Stimulated activated CD8-positive, alpha-beta memory T cell treated with anti-CD3 and anti-CD28 coated beads, Interleukin-7, amount 100 ng/mL, for 1 hour (primary cell): Measurements from ENCODE around the gene B9D2.
A peak's percentile ranks its signal among the peaks of the same experiment; 100 is the strongest.
"Not testable (repeated sequence)": the region's sequence is repeated elsewhere in the genome, so short reads cannot be mapped to it uniquely, and the experiment has no call there.

ENCODE experiments used
- DNase-seq, 2 donors: peaks; one replicate each; pipeline ENCODE4 v3.0.0-alpha.2; 2020; ENCODE audit warnings: low read depth in 2 of 2

B9D2 gene, protein sequence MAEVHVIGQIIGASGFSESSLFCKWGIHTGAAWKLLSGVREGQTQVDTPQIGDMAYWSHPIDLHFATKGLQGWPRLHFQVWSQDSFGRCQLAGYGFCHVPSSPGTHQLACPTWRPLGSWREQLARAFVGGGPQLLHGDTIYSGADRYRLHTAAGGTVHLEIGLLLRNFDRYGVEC

DNA sequence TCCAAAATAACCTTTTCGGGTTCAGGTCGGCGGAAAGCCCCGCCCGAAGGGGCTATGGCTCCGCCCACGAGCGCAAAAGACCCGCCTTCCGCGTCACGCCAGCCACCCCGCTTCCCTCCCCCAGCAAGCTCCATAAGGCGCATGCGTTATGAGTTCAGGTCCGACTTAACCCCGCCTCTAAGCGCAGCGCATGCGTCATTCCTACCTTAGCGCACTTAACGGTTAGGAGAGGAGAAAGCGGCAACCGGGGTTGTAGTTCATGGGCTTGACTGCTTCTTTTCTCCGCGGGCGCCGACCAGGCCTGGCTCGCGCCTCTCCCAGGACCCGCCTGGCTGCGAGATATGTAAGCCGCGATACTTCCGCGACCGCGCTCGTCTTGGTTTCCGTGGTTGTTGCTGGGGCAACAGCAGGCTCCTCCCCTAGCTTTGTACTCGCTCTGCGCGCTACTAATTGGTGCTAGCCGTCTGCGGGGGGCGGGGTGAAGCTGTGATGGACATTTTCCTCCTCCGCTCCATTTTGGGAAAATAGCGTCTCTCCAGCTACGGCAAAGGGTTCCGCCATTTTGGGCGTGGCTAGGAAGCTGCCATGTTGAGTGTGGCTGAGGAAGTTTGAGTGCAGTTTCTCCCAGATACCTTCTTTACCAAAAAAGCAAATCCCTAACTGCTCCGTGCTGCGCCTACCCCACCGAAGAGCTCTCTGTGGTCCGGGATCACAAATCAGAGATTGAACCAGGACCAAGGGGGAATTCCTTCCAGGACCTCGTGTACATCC, at the start of gene B9D2:
TSS of gene B9D2 (minus strand) at position 397 of the 771 bp plus-strand sequence. CDS start 630 bp downstream, outside the sequence.
- peak; percentile 92 to 97 for DNase-seq

DNA sequence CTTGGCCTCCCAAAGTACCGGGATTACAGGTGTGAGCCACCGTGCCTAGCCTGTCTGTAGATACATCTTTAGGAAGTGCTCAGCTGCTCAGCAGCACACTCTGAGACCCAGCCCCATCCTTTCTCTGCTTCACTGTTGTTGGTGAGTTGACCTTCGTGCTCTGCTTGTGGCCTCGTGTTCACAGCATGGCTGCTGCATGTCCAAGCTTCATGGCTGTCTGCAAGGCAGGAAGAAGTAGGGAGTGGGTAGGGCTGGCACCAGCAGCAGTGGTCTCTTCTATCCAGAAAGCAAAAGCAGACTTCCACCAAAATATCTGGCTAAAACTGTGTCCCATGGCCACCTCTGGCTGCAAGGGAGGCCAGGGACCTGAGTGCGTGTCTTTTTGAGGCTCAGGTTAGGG, 49.0 kb upstream of the B9D2 start:
- DNase-seq, result no peak

DNA sequence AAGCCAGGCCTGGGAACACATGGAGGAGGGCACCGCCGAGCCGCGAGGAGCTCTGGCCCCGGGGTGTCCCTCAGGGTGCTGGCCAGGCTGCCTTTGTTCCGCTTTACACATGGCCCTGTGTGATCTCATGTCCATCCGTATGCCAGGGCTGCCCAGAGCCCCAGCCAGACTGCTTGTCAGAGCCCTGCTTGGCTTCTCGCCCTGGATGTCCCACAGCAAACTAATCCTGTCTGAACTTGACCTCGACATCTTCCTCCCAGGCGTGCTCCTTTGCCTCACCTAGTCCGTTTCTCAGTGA, 48.0 kb upstream of the B9D2 start:
- no peak for DNase-seq

DNA sequence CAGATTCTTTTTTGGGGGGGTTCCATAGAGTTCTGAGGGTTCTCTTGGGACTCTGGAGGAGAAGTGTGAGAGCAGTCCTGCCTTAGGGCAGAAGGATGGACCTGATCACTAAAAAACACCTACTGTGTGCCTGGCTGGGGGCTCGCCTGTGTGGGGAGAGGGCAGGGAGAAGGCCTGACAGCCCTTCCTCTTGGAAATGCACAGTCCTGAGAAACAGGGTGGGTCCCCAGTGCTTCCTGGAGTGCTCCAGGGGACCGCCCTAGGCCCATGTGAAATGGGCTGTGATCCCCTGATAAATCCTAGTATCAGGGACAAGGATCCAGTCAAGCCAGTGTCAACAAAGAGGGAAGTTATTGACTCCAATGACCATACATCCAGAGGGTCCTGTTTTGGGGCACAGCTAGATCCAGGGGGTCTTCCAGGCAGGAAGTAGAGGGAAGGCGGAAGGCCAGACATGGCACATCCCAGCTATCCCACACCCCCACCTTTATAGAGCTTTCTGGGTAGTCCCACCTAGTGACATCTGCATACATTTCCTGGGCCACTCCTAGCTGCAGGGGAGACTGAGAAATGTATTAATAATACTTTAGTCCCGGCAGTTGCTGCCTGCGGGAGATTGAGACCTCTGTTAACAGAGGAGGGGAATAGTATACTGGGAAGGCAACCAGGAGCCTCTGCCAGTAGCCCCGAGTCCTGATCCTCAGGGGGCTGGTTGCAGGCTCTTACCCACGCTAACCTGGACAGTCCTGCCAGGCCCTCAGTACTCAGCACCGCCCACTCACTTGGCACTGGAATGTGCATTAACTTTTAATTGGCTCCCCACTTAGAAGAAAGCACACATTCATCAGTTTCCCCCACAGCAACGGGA, 47.4 kb upstream of the B9D2 start:
- no peak for DNase-seq

DNA sequence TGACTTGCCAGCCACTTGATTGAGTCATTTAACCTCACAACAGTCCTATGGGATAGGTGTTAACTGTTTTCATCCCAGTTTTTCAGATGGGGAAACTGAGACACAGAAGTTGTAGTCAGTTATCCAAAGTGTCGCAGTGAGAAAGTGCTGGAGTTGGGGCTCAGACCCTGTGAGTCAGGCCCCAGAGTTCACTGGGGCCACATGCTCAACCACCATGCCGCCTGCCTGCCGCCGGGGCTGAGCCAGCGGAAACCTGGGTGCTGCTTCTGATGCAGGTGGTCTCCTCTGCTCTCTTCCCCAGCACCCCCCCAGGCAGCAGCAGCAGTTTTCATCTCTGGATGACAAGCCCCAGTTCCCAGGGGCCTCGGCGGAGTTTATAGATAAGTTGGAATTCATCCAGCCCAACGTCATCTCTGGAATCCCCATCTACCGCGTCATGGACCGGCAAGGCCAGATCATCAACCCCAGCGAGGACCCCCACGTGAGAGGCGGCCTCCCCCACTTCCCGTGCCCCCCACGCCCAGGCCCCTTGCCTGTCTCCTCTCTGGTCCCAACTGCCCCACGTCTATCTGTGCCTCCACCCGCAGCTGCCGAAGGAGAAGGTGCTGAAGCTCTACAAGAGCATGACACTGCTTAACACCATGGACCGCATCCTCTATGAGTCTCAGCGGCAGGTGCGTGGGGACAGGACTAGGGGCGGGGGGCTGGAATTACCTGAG, 46.5 kb upstream of the B9D2 start:
- DNase-seq, result no peak

DNA sequence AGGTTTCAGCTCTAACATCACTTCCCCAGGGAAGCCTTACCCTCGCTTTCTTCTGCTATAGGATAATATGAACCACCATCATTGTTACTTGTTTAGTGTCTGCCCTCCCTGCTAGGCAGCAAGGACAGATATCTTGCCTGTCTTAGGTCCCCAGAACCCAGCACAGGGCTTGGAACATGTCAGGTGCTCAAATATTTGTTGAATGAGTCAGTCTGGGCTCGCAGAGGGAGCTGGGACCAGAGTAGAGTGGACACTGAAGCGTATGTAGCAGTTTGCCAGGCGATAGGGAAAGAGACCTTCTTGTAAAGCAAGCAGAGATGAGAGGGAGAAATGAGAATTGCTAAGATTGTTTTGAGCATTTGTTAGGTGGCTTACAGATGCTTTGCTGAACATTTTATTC, 45.3 kb upstream of the B9D2 start:
- DNase-seq, result no peak

DNA sequence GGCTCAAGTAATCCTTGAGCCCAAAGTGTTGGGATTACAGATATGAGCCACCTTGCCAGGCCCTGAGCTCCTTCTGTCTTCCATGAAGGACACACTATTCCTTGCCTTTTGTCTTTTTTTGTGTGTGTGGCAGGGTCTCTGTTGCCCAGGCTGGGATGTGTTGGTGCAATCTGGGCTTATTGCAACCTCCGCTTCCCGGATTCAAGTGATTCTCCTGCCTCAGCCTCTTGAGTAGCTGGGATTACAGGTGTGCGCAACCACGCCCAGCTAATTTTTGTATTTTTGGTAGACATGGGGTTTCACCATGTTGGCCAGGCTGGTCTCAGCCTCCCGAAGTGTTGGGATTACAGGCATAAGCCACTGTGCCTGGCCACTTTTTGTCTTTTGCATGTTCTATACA, 44.9 kb upstream of the B9D2 start:
- not testable (repeated sequence) for DNase-seq

DNA sequence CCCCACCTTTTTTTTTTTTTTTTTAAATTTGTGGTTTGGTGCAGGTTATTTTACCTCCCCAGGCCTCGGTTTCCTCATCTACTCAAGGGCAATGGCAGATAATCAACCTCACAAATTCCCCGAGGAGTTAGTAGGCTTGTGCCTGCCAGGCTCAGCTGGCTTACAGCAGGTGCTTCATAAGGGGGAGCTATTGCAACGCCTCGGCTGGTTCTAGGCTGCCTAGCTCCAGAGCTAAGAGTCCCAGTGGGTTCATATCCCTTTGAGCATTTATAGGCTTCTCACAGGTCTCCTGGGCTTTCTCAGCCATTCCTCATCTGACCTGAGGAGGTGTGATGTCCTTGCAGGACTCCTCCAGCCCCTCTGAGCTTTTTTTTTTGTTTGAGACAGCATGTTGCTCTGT, 44.3 kb upstream of the B9D2 start:
- DNase-seq, result no peak

DNA sequence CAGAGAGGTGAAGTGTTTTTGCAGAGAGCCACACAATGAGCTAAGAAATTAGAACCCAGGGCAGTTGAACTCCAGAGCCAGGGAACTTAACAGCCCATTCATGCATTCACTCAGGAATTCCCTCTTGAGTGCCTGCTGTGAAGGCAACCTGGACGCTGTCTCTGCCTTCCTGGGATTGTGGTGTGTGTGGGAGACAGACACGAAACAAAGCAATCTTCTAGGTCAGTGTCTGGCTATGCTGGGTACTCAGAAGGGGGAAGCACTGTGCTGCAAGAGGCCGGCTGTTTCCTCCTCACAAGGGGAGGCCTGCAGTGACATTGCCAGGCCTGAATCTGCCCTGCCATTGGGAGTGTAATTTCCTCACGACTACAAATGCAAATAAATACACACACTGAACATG, 43.3 kb upstream of the B9D2 start:
- no peak for DNase-seq

DNA sequence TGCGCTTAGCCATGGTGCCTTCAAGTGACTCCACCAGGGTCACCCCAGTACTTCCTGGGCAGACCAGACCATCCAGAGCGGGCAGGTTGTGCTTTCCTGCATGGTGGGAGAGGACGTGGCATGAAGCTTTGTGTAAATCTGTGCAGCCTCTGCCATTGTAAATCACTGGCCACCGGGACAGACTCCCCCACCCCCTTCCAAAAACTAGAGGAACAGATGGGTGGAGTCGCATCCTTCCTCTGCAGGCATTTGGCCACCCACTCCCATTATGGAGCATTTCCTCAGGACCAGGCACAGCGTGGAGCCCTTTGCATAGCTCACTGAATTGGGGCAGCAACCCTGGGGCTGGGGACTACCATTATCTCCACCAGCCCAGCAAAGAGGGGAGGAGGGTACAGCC, 41.8 kb upstream of the B9D2 start:
- no peak for DNase-seq

DNA sequence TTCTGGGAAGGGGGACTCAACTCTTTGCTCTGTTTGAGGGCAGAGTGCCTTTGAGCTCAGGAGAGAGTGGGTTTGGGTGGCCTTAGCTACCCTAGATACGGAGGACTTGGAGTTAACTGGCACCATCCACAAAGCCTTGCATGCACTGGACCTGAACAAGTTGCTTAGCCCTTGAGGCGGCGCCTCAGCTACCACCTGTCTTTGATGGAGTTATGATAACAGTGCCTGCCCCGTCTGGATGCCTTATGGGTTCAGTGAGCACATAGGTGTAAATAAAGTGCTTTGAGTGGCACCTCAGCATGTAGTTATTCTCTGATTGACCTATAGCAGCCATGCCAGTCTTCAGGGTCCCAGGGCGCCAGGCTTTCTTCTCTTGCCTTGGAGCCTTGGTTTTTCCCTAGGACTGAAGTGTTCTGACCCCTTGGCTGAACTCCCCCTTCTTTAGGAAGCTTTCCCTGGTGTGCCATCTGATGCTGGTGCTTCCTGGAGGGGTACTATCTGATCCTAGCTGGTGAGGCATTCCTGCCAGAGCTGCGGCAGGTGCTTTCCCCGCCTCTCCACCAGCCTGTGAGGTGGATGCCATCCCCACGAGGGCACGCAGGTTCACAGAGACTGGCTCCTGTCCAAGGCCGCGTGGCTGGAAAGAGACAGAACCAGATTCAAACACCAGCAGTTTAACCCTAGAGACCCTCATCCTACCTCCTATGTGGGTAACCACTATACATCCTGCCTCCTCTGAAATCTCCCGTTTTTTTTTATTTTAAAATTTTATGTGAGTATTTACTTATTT, 39.4 kb upstream of the B9D2 start:
- DNase-seq, result no peak

DNA sequence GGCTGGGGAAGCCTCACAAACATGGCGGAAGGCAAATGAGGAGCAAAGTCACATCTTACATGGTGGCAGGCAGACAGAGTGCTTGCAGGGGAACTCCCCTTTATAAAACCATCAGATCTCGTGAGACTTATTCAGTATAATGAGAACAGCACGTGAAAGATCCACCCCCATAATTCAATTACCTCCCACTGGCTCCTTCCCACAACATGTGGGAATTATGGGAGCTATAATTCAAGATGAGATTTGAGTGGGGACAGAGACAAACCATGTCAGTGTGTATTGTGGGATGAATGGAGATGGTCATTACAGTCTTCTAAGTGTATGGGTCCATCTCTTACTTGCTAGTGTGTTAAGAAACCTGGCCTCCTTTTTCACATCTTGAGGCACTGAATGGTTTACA, 38.1 kb upstream of the B9D2 start:
- no peak for DNase-seq

DNA sequence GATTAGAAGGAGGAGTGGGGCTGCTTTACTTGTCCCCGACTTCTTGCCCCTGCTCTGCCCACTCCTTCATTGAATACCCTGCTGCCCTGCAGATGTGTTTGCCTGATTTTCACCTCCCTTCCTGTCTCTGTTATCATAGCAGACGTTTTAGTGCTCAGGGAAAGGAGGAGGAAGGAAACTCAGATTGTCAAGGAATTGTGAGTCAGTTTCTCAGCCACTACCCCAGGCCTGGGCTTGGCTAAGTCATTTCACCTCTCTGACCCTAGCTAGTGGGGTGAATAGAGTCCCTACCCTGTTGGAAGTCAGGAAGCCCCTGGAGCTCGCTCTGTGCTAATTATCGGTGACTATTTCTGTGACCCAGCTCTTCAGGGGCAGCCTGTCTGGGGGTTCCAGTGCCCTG, 37.5 kb upstream of the B9D2 start:
- DNase-seq, result no peak

DNA sequence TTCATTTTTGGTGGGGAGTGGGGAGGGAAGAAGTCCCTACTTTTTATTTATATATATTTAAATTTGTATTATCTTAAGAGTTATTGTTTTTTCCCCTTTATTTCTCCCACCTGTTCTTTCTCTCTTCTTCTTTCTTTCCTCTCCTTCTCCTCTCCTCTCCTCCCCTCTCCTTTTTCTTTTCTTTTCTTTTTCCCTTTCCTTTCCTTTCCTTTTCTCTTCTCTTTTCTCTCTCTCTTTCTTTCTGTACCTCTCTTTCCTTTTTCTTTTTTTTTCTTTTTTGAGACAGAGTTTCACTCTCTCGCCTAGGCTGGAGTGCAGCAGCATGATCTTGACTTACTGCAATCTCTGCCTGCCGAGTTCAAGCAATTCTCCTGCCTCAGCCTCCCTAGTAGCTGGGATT, 35.6 kb upstream of the B9D2 start:
- DNase-seq, result no peak

DNA sequence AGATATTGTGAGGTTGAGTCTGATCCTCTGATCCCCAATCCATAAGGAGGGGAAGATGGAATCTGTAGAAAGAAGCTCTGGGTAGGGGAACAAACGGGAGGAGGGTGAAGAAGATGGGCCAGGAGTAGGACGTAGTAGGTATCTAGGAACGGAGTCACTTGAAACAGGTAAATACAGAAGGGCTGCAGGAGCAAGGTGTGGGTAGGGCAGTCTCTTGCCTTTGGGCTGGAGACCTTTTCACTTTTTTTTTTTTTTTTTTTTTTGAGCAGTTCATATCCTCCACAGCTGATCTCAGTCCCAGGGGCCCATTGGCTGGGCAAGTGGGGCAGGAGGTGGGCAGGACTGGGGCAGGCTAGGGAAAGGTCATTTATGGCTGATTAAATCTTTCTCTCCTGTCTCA, 35.1 kb upstream of the B9D2 start:
- no peak for DNase-seq

DNA sequence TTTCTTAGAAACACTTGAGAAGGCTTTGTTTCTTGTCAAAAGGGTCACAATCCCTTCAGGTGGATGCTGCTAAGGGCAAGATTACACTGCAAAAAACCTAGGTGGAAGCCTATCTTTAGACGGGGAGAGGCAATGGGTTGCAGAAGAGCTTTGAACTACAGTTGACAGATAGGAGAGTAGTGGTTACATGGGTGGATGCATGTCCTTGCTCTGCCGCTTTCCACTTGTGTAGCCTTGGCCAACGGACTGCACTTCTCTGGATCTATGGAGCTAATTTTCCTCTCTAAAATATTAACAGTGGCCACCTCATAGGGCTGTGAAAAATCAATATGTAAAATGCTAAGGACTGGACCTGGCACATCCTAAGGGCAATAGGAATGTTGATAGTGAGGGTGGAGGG, 34.6 kb upstream of the B9D2 start:
- no peak for DNase-seq

DNA sequence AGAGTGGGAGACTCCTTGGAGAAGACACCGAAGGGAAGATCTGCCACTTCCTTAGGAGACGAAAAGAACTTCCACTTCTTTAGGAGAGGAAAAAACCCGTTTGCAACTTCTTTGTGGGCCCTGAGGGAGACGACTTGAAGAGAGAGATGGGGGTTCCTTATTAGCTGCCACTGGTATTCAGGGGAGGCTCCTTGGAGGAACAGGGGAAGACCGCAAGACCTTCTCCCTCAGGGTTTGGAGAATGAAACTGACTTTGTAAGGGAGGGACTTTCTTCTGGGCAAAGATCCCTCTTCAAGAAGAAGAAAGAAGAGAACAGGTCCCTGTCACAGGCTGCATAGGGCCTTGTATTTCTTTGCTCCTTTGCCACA, 34.1 kb upstream of the B9D2 start:
- DNase-seq, result no peak

DNA sequence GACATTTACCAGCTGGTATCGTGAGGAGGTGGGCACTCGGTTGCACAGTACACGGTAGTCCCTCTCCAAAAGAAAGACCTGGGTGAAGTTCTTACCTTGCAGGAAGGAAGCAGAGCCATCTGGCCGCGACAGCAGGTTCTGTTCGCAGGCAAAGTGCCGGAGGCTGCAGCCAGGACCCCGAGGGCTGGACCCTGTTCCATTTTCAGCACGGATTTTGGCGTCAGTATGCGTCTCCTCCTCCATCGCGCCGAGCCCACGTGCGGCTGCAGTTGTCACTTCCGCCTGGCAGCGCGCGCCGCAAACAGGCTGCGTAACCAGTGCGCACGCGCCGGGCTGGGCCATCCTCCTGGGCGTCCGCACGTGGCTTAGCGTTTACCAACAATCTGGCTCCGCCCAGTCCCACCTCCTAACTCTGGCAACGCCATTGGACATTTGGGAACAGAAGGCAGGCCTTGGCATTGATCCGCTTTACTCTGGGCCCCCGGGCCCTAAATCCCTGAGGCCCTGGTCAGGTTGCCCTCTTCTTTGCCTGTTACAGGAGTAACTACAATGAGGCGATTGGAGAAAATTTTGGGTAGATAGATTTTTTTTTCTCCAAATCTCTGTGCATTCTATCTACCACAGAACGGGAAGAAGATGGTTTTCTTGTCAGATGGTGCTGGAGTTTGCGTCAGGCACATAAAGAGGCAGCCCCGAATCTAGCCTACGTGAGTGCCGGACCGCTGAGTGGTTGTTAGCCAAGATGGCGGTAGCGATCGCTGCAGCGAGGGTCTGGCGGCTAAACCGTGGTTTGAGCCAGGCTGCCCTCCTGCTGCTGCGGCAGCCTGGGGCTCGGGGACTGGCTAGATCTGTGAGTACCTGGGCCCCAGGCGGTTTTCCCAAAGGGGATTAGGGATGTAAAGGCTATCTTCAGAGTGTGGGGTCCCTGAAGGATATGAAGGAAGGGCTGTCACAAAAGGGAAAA, 33.4 kb upstream of the B9D2 start, which contains the start of the genes BCKDHA and EXOSC5:
TSS of gene BCKDHA (plus strand) at position 733 of the 964 bp plus-strand sequence. CDS start at position 743, 10 bp downstream.
TSS of gene EXOSC5 (minus strand) at position 274 of the 964 bp plus-strand sequence. CDS start at position 243, 31 bp downstream.
- DNase-seq, result peak; percentile 95 to 96

DNA sequence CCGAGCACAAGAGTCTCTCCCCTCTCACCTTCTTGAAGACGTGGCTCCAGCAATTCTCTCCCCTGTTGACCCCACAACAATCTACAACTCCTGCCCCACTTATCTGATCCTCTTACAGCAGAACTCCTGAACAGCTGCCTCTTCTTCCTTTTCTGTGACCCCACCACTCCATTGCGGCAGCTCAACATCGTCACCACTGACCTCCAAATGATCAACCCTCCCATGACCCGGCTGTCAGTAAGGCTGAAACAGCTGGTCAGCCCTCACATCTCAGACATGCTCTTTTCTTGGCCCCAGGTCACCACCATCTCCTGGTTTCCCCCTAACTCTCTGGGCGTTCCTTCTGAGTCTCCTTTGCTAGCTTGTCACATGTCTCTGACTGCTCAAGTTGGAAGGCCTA, 31.4 kb upstream of the B9D2 start:
- no peak for DNase-seq

DNA sequence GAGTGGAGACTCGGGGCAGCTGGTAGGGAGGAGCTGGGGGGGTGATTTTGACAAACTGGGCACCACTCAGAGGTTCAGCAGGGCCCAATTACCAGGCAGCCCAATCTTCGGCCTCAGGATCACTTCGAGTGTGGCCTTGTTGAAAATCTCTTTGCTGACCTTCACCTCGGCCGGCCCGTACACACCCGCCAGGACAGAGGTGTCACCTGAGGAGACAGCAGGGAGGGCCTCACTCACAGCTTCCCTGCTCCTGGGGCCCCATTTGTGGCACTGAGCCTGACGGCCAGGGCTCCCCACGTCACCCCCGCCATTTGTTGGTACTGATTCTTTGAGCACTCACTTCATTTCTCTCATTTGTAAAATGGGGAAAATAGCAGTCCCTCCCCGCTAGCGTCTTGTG, 28.8 kb upstream of the B9D2 start:
- DNase-seq, result no peak
